GM12878 (cell line): Measurements from ENCODE around the gene HDAC9. TPM values are rescaled to one million over a fixed set of nuclear protein-coding genes. Genes with fewer than 3 reads are reported as not detected.

ENCODE experiments used
- ATAC-seq: fragments of 200-7000 bp; cut with Tn5 transposase; 3 replicates; pipeline ENCODE4 v1.9.1; 2020; ENCODE audit warnings: mild to moderate bottlenecking, moderate library complexity
- BruUV-seq: library from RNA; stranded (reverse); fragments of 400-500 nt; replicated peaks from 2 replicates; lab custom pipeline; 2021; lab: Mats Ljungman, UMichigan
- CTCF ChIA-PET: fragments of 300-600 bp; sonication (Branson Sonifier 250); formaldehyde crosslinking; extraction: SDS; loops from one replicate; lab custom pipeline; 2021; ENCODE audit warnings: inconsistent platforms; lab: Yijun Ruan, JAX
- POLR2A ChIA-PET: fragments of 350-600 bp; formaldehyde crosslinking; extraction: SDS; loops from one replicate; lab custom pipeline; 2021; ENCODE audit warnings: inconsistent platforms; lab: Charles Lee
- RAD21 ChIA-PET: fragments of 300-600 bp; sonication (Branson Sonifier 250); formaldehyde crosslinking; loops from one replicate; lab custom pipeline; 2023; ENCODE audit warnings: antibody characterized with exemption; ENCODE audit not compliant: unreplicated experiment; lab: Charles Lee
- SMC1A ChIA-PET: fragments of 300-600 bp; sonication (Branson Sonifier 250); formaldehyde crosslinking; loops from one replicate; lab custom pipeline; 2023; ENCODE audit not compliant: unreplicated experiment, uncharacterized antibody; lab: Charles Lee
- DNase-seq: peaks from one replicate; pipeline ENCODE4 v3.0.0-alpha.2; 2011; ENCODE audit warnings: low read depth, low spot score
- FAIRE-seq: peaks from 3 replicates; lab custom pipeline; 2011; peaks lifted over from hg19 to GRCh38; lab: Jason Lieb, UNC
- H2AFZ ChIP-seq: 2 replicates; pipeline ENCODE4 v1.6.0; 2011; ENCODE audit warnings: low read depth, low read length, control low read depth; ENCODE audit not compliant: control insufficient read depth
- H3K27ac ChIP-seq: 2 replicates; pipeline ENCODE4 v1.5.1; 2011; ENCODE audit warnings: control low read depth; ENCODE audit not compliant: control insufficient read depth, insufficient read depth
- H3K27me3 ChIP-seq, 2 experiments: replicated peaks in 1 of 2; 2 replicates each; pipeline versions ENCODE4 v1.6.0 to v1.6.1; 2011; ENCODE audit warnings: low read length in 1 of 2; ENCODE audit not compliant: control insufficient read depth in 2 of 2, insufficient read depth in 2 of 2
- H3K36me3 ChIP-seq, 2 experiments: 2 replicates each; pipeline ENCODE4 v1.5.1; 2011; ENCODE audit warnings: low read length in 1 of 2; ENCODE audit not compliant: control insufficient read depth in 2 of 2, insufficient read depth in 2 of 2
- H3K4me1 ChIP-seq: 2 replicates; pipeline ENCODE4 v1.6.1; 2011; ENCODE audit warnings: mild to moderate bottlenecking, low read length, moderate library complexity, mixed read lengths; ENCODE audit not compliant: control insufficient read depth, insufficient read depth
- H3K4me2 ChIP-seq: 2 replicates; pipeline ENCODE4 v1.6.0; 2011; ENCODE audit warnings: control low read depth; ENCODE audit not compliant: control insufficient read depth, insufficient read depth
- H3K4me3 ChIP-seq: fragments of 200-600 bp; sonication (generic); 2 replicates; pipeline ENCODE4 v1.5.1; 2016
- H3K79me2 ChIP-seq: 2 replicates; pipeline ENCODE4 v1.6.0; 2011; ENCODE audit warnings: low read length; ENCODE audit not compliant: control insufficient read depth, insufficient read depth
- H3K9ac ChIP-seq: 2 replicates; pipeline ENCODE4 v1.8.0; 2011; ENCODE audit warnings: low read length, control low read depth, mixed read lengths; ENCODE audit not compliant: control insufficient read depth, insufficient read depth
- H3K9me3 ChIP-seq: replicated peaks from 3 replicates; pipeline ENCODE4 v1.5.1; 2011; ENCODE audit warnings: mild to moderate bottlenecking, low read length; ENCODE audit not compliant: control insufficient read depth, insufficient read depth
- H4K20me1 ChIP-seq: 2 replicates; pipeline ENCODE4 v1.6.0; 2011; ENCODE audit not compliant: control insufficient read depth, insufficient read depth
- ETV6 ChIP-seq, 2 experiments: fragments of 450-650 bp in 1 of 2; IDR thresholded peaks in 1 of 2; conservative IDR thresholded peaks in 1 of 2; 2 replicates each; pipeline ENCODE4 v1.6.1; 2014; ENCODE audit warnings: antibody characterized with exemption in 1 of 2, borderline replicate concordance in 1 of 2, low read depth in 1 of 2, mild to moderate bottlenecking in 1 of 2, moderate library complexity in 1 of 2
- EZH2 ChIP-seq: IDR thresholded peaks from 2 replicates; pipeline ENCODE4 v1.6.1; 2012; ENCODE audit warnings: low read depth, mild to moderate bottlenecking, control low read depth, inconsistent platforms, low read length, borderline replicate concordance; ENCODE audit not compliant: control insufficient read depth
- IKZF1 ChIP-seq: fragments of 450-650 bp; conservative IDR thresholded peaks from 2 replicates; pipeline ENCODE4 v1.6.1; 2017; ENCODE audit warnings: antibody characterized with exemption, mild to moderate bottlenecking
- MXI1 ChIP-seq: fragments of 150-350 bp; IDR thresholded peaks from 2 replicates; pipeline ENCODE4 v1.6.1; 2011; ENCODE audit warnings: low read depth, mild to moderate bottlenecking, inconsistent platforms, low read length, improper control_type of control experiment
- PAX5 ChIP-seq: IDR thresholded peaks from 2 replicates; pipeline ENCODE4 v1.6.1; 2011; ENCODE audit warnings: low read depth, low read length, borderline replicate concordance
- RFX5 ChIP-seq: IDR thresholded peaks from 2 replicates; pipeline ENCODE4 v1.6.1; 2011; ENCODE audit warnings: low read depth, low read length, improper control_type of control experiment
- YBX1 ChIP-seq: fragments of 450-650 bp; IDR thresholded peaks from 2 replicates; pipeline ENCODE4 v1.6.1; 2016; ENCODE audit warnings: antibody characterized with exemption
- ZBTB11 ChIP-seq: fragments of 450-650 bp; formaldehyde crosslinking; IDR thresholded peaks from 2 replicates; pipeline ENCODE4 v1.5.0; 2022; ENCODE audit warnings: mild to moderate bottlenecking, missing genetic modification characterization
- ZNF24 ChIP-seq: fragments of 450-650 bp; IDR thresholded peaks from 2 replicates; pipeline ENCODE4 v1.6.1; 2017; ENCODE audit warnings: antibody characterized with exemption, mild to moderate bottlenecking
- WGBS: methylation state at CpG from one replicate; pipeline ENCODE4 v1.1.6; 2016; ENCODE audit warnings: low lambda C conversion rate; ENCODE audit not compliant: insufficient replicate concordance, insufficient coverage; ENCODE audit errors: missing lambda C conversion rate; 5-methylcytosine and 5-hydroxymethylcytosine counted together
- in situ Hi-C: fragments of 300-500 bp; cut with MboI; formaldehyde crosslinking; loops from 9 replicates; pipeline ENCODE4 v1.14.3; 2018; ENCODE audit warnings: mixed read lengths
- intact Hi-C: fragments of 100-400 bp; cut with micrococcal nuclease; formaldehyde crosslinking; loops from one replicate; pipeline ENCODE4 v1.14.2; 2022; ENCODE audit not compliant: unreplicated experiment
- polyA plus RNA-seq, 11 experiments: library from polyadenylated mRNA; depleted of rRNA in 4 of 11; unstranded in 6 of 11; stranded (reverse) in 5 of 11; fragments of >200 nt; fragmentation: Nextera tagmentation in 4 of 11; fragmentation: Illumina TruSeq in 1 of 11; extraction: Ambion mirVana in 4 of 11; extraction: Trizol in 1 of 11; gene quantifications; 1 replicate in 1 of 11; 2 replicates in 10 of 11; pipeline versions ENCODE4 v1.2.1 to v1.2.3, GENCODE V29; 2011 to 2016; ENCODE audit warnings: inconsistent platforms in 2 of 11, missing spikeins in 2 of 11, low read depth in 1 of 11
- total RNA-seq, 4 experiments: library from RNA; depleted of rRNA in 3 of 4; stranded (reverse); fragments of >200 nt in 3 of 4; fragmentation: Illumina TruSeq in 1 of 4; extraction: Trizol in 1 of 4; gene quantifications; 2 replicates each; pipeline versions ENCODE4 v1.2.1 to v1.2.3, GENCODE V29; 2013 to 2021
- TF ChIP-seq, protein P1 (sequence below): fragments of 450-650 bp; IDR thresholded peaks from 2 replicates; pipeline ENCODE4 v1.6.1; 2017; ENCODE audit warnings: low read depth, mild to moderate bottlenecking, moderate library complexity

Gene HDAC9
- total and polyA plus RNA-seq, 10 of the 15 experiments (the other 5 are each of a cell fraction or from before 2014, with no cell fraction given): 0.73 to 12.8 (median 0.92) TPM

DNA sequence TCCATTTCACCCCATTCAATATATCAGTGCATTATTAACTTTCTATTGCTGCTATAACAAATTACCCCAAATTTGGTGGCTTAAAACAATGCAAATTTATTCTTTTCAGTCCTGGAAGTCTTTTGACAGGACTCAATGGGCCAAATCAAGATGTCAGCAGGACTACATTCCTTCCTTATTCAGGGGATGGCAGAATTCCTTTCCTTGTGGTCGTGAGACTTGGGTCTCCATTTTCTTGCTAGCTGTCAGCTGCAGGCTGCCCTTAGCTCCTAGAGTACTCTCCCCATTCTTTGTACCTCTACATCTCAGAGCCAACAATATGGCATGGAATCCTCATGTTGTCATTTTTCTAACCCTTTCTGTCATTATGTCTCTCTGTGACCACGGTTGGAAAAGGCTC lies 310.6 kb downstream of the HDAC9 start:
- H3K27ac ChIP-seq: no peak overlapping the region
- no peak overlapping the region for H3K9ac ChIP-seq
- no peak for FAIRE-seq
- in situ Hi-C loops (no loop called here), intact Hi-C loops (no loop called here)
- ChIA-PET SMC1A (interaction anchor here (1.3 kb wide), 1 partner anchor 10 kb away, joined by 3 read pairs; no protein-coding TSS in a partner anchor), CTCF (no interaction called here), POLR2A (no interaction called here), RAD21 (interaction anchor here (1.3 kb wide), 1 partner anchor 11 kb away, joined by 3 read pairs; no protein-coding TSS in a partner anchor)
- DNase-seq: no peak
- no peak overlapping the region for H3K4me2 ChIP-seq
- TF ChIP-seq RFX5: no peak
- TF ChIP-seq ZBTB11 (CRISPR knock-in tag): no peak
- TF ChIP-seq ETV6 (conservative IDR thresholded peaks at IDR 0.05 in 1 of 2, IDR thresholded peaks at IDR 0.05 in 1 of 2; ENCODE audit: borderline replicate concordance in 1 of 2, low read depth in 1 of 2): no peak
- TF ChIP-seq MXI1: no peak
- no peak for TF ChIP-seq YBX1
- TF ChIP-seq PAX5: no peak
- no peak for TF ChIP-seq ZNF24
- TF ChIP-seq, protein P1, sequence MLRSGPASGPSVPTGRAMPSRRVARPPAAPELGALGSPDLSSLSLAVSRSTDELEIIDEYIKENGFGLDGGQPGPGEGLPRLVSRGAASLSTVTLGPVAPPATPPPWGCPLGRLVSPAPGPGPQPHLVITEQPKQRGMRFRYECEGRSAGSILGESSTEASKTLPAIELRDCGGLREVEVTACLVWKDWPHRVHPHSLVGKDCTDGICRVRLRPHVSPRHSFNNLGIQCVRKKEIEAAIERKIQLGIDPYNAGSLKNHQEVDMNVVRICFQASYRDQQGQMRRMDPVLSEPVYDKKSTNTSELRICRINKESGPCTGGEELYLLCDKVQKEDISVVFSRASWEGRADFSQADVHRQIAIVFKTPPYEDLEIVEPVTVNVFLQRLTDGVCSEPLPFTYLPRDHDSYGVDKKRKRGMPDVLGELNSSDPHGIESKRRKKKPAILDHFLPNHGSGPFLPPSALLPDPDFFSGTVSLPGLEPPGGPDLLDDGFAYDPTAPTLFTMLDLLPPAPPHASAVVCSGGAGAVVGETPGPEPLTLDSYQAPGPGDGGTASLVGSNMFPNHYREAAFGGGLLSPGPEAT: no peak
- no peak for TF ChIP-seq EZH2
- no peak for TF ChIP-seq IKZF1
- H3K79me2 ChIP-seq: no peaks in the 10 kb centered on the region
- no peaks in the 10 kb centered on the region for H3K36me3 ChIP-seq
- no TSS peak for BruUV-seq
- no peaks in the 10 kb centered on the region for H3K9me3 ChIP-seq
- no peak overlapping the region for H3K4me3 ChIP-seq
- no peaks in the 10 kb centered on the region for H3K4me1 ChIP-seq
- no peak overlapping the region for H2AFZ ChIP-seq
- ATAC-seq: no peak
- no peaks in the 10 kb centered on the region for H4K20me1 ChIP-seq
- WGBS: 0% methylated on average over 2 of the region's 2 CpGs
- no peaks in the 10 kb centered on the region for H3K27me3 ChIP-seq
